HG03139 (cell line): ENCODE data around the gene SLC13A1.
"Not testable (repeated sequence)": the region's sequence is repeated elsewhere in the genome, so short reads cannot be mapped to it uniquely, and the experiment has no call there.

ENCODE experiments used
- ATAC-seq: cut with Tn5 transposase; IDR thresholded peaks from one replicate; pipeline ENCODE4 v1.9.1; 2021; ENCODE audit not compliant: unreplicated experiment

Gene SLC13A1

GRCh38 chr7:123131961-123132360, 67.8 kb downstream of the SLC13A1 start:
- ATAC-seq, result no peak

GRCh38 chr7:123131556-123131955, 68.2 kb downstream of the SLC13A1 start:
- ATAC-seq, result no peak

GRCh38 chr7:123131140-123131539, 68.6 kb downstream of the SLC13A1 start:
- no peak for ATAC-seq

GRCh38 chr7:123126691-123127090, 73.1 kb downstream of the SLC13A1 start:
- no peak for ATAC-seq

GRCh38 chr7:123126171-123126570, 73.6 kb downstream of the SLC13A1 start:
- ATAC-seq, result no peak

GRCh38 chr7:123125231-123125630, 74.5 kb downstream of the SLC13A1 start:
- ATAC-seq, result no peak

GRCh38 chr7:123122916-123123315, 76.9 kb downstream of the SLC13A1 start:
- no peak for ATAC-seq

GRCh38 chr7:123120286-123120685, 79.5 kb downstream of the SLC13A1 start:
- no peak for ATAC-seq

- no peak for ATAC-seq
Measured at GRCh38 chr7:123115331-123115730, 84.4 kb downstream of the SLC13A1 start.

- ATAC-seq, result no peak
Measured at GRCh38 chr7:123114288-123114687, 85.5 kb downstream of the SLC13A1 start.

- ATAC-seq, result no peak
Measured at GRCh38 chr7:123112833-123113232, 86.9 kb downstream of the SLC13A1 start.

GRCh38 chr7:123099712-123100111, 100.1 kb downstream of the SLC13A1 start:
- ATAC-seq, result no peak

- no peak for ATAC-seq
Measured at GRCh38 chr7:123096976-123097375, 102.8 kb downstream of the SLC13A1 start.

GRCh38 chr7:123096434-123096833, 103.3 kb downstream of the SLC13A1 start:
- no peak for ATAC-seq

GRCh38 chr7:123090456-123090855, 109.3 kb downstream of the SLC13A1 start:
- ATAC-seq, result no peak

- not testable (repeated sequence) for ATAC-seq
Measured at GRCh38 chr7:123086910-123087309, 112.9 kb downstream of the SLC13A1 start.

GRCh38 chr7:123084861-123085260, 114.9 kb downstream of the SLC13A1 start:
- not testable (repeated sequence) for ATAC-seq

- ATAC-seq, result no peak
Measured at GRCh38 chr7:123079021-123079420, 120.7 kb downstream of the SLC13A1 start.

- no peak for ATAC-seq
Measured at GRCh38 chr7:123075838-123076467, 123.8 kb downstream of the SLC13A1 start.

GRCh38 chr7:123070702-123071286, 129.0 kb downstream of the SLC13A1 start:
- ATAC-seq, result no peak

GRCh38 chr7:123067814-123068213, 132.0 kb downstream of the SLC13A1 start:
- no peak for ATAC-seq
